A172 (cell line): Measurements from ENCODE around the gene TRDMT1. TPM values are rescaled to one million over a fixed set of nuclear protein-coding genes. Genes with fewer than 3 reads are reported as not detected.
A peak's percentile ranks its signal among the peaks of the same experiment; 100 is the strongest.

Experiments
- DNase-seq: peaks from one replicate; pipeline ENCODE4 v3.0.0-alpha.2; 2015; ENCODE audit warnings: low spot score
- total RNA-seq: library from RNA; depleted of rRNA; stranded (reverse); fragments of >200 nt; shearing (Covaris generic); gene quantifications from 2 replicates; pipeline ENCODE4 v1.2.3, GENCODE V29; 2014

The TRDMT1 gene
- total RNA-seq, 1 experiment from 2014 or later: 4.3 TPM

DNA sequence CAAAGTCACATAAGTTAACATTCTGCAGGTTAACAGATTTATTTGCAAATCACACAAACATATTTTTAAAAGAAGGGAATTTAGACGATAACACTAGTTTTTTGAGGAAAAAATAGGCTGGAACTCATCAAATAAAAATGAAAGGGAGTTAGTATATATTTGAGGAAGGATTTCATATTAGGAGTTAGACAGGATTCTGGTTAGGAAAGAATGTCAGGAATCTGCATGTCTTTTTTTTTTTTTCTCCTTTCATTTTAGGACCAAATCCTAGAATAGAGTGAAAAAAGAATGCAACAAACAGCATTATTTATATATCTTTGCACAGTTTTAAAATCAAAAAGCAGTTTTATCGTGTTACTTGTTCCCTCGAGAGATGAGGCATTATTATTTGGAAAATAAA lies 8.9 kb upstream of the TRDMT1 start:
- DNase-seq: no peak

- no peak for DNase-seq
These were observed 8.4 kb upstream of the TRDMT1 start for GRCh38 chr10:17209881-17210280.

DNA sequence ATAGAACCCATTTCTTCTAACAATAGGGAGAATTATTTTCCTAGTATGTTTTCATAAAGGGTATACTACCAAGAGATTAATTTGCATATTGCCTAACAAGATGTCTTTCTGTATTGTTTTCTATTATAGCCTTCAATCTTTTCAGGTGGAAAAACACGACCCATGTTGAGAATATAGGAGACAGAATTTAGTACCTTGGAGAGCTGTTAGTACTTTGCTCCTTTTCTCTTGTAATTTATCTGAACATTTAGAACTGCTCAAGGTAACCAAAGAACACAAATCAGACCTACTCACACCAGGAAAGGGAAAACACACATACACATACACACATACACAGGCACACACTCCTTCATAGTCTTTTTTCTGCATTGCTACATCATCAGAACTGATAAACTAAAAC lies 7.8 kb upstream of the TRDMT1 start:
- no peak for DNase-seq

DNA sequence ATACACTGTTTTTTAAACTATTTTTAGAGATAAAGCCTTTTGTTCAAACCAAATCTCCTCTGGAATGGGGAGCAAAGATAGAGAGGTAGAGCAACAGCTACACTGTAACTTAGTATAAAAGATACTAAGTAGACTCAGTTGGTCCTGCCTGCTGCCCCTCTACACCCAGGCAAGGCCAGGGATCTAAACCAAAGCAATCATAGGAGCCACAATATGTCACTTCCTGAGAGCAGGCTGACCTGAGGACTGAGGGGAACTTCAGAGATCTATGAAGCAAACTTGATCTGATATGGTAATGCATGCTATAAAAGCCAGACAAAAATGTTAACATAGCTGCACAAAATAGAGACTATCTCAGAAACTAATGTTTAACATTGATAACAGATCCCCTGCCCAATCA lies 7.0 kb upstream of the TRDMT1 start:
- DNase-seq: no peak

DNA sequence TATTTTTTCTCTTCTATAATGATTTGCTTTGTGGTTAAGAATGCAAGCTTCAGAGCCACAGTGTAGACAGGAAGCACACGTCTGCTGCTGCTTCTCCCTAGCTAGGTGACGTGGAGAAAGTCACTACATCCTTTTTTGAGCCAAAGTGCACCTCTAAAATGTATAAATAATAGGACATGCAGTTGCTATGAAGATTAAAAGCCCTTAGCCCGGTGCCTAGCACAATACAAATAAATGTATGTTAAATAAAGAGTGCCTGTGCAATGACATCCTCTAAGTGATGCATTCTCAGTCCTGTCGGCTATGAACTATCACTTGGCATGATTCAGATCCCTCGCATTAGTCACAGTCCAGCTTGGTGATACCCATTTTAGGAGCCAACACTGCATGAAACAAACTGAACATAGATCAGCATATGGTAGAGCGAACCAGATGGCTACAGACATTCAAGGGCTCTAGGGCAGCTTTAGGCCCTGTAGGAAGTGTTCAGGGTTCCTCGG lies 4.8 kb upstream of the TRDMT1 start:
- DNase-seq: peak; percentile 89

GRCh38 chr10:17203416-17203815 lies 1.9 kb upstream of the TRDMT1 start:
- DNase-seq: no peak

DNA sequence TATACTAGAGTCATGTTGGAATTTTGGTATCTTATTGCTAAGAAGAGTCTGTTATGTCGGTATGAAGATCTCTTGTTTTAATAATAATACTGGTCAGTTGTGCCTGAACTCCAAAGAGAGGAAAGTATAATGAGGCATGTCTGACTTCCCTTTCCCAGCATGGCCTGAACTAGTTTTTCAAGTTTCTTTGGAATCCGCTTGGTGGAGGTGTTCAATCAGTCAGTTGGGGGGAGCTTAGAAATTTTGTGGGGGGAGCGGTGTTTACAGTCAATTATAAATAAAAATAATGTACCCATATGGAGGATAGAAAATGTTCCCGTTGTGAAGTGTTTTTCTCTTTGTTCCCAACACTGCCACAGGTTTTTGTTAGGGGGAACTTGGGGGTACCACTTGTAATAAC lies 1.5 kb upstream of the TRDMT1 start:
- no peak for DNase-seq

- DNase-seq: no peak
These were observed 1.0 kb upstream of the TRDMT1 start for GRCh38 chr10:17202506-17202905.

- DNase-seq: no peak
These were observed 283 bp upstream of the TRDMT1 start for GRCh38 chr10:17201794-17202116.

DNA sequence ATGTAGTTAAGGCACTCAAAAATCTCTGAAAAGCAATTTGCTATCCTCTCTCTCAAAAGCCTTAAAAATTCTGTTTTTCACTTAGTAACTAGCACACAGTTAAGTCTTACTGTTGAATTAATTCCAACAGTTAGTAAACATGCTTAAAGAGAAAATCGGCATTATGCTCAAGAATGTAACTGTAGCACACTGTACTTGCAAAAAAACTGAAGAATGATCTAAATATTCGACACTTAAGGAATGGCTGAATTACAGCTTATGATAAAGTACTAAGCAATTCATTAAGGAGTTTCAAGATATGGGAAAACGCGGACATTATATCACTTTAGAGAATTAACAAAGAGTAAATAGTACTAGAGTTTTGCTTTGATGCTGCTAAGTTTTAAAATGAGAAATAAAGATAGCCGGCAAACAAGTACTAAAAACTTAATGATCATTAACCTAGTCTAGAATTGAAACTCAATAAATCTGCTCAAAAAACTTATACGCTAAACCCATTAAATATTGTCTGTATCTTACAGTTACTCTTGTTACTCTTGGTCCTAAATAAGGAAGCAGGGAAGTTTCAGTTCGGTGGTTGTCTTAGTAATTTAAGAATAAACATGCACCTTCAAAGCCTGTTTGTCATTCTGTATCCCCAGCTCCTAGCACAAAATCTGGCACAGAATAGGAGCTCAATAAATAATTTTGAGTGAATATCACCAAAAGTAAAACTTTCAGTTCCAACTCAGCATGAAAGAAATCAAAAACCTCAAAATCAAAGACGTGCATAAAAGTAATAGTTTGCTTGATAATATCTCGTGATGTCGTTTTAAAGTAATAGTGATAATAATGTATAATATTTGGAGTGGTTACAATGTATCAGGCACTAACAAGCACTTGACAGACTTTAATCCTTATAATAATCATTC lies 1.2 kb downstream of the TRDMT1 start:
- DNase-seq: peak; percentile 33

GRCh38 chr10:17199351-17199804 lies 2.1 kb downstream of the TRDMT1 start:
- no peak for DNase-seq

GRCh38 chr10:17196573-17196972 lies 4.9 kb downstream of the TRDMT1 start:
- DNase-seq: no peak

- no peak for DNase-seq
These were observed 5.4 kb downstream of the TRDMT1 start for GRCh38 chr10:17196045-17196444.

DNA sequence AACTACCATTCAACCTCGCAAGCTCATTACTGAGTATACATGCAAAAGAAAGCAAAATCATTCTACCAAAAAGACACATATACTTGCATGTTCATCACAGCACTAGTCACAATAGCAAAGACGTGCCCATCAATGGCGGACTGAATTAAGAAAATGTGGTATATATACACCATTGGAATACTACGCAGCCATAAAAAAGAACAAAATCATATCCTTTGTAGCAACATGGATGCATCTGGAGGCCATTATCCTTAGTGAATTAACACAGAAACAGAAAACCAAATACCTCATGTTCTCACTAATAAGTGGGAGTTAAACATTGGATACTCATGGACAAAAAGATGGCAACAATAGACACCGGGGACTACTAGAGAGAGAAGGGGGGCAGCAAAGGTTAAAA lies 6.4 kb downstream of the TRDMT1 start:
- no peak for DNase-seq

GRCh38 chr10:17190602-17191001 lies 10.9 kb downstream of the TRDMT1 start:
- no peak for DNase-seq

DNA sequence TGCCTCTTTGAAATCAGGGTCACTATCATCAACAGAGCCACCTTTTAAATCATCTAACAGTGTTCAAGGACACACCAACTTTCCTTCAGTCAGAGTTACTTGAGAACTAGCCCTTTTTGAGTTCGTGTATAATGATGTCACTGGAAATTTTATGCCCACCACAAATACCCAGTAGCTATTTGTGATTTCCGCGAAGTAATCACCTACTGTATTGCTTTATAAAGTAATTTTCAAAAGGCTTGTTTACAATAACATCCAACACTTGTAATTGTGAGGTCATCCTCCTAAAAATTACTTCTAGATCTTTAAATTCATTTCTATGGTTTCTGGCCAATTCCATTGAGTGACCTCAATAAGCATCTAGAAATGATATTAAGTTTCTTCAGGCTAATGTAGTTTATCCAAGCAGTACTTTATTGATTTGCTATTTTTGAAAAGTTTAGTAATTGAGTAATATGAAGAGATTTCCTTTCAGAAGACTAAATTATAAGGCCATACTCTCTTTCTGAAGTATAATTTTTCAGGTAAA lies 12.8 kb downstream of the TRDMT1 start:
- no peak for DNase-seq

DNA sequence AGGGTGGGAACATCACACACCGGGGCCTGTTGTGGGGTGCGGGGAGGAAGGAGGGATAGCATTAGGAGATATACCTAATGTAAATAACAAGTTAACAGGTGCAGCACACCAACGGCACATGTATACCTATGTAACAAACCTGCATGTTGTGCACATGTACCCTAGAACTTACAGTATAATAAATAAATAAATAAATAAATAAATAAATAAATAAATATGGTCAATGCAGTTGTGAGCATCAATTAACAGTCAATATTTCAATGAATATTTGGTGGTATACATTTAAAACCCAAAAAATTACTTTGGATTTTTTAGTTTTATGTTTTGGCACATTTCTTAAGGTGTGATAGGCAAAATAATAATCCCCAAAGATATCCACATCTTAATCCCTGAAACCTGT lies 15.6 kb downstream of the TRDMT1 start:
- DNase-seq: no peak

GRCh38 chr10:17183110-17183509 lies 18.4 kb downstream of the TRDMT1 start:
- no peak for DNase-seq

DNA sequence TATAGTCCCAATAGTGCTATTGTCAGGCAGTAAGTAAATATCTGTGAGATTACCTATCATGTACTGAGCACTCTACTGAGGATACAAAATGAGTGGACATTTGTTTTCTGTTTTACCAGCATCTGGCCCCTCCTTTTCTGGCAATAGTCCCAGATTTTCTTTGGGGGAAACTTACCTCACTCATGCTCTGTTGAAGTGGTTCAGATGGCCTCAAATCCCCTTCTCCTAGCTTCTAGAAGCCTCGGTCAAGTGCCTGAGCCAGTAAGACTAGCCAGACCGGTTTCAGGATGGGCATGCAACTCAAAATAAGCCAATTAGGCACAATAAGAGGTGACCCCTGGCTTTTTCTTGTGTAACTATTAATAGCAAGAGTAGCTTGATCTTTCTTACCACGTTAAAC lies 19.7 kb downstream of the TRDMT1 start:
- DNase-seq: no peak

- DNase-seq: no peak
These were observed 20.4 kb downstream of the TRDMT1 start for GRCh38 chr10:17181110-17181509.

GRCh38 chr10:17179002-17179401 lies 22.5 kb downstream of the TRDMT1 start:
- DNase-seq: peak; percentile 49

DNA sequence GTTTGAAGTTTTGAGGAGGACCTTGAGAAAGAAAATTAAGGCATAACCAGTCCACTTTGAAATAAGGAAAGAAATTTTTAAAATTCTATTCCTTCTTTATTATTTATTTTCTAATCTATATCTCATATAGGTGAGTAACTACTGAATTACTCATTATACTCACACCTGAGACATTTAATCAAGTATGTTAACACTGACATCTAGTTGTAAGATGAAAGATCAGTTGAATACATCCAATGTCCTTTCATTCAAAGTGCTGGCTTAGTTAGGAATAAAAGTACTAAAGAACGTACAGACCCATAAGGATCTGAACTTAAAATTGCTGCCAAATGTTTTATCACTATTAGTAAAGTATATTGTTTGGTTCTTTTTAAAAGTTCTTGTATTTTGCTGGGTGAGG lies 23.5 kb downstream of the TRDMT1 start:
- no peak for DNase-seq

GRCh38 chr10:17177014-17177413 lies 24.5 kb downstream of the TRDMT1 start:
- DNase-seq: no peak
